ENCODE data around the gene ACVR1. TPM values are rescaled to one million over a fixed set of nuclear protein-coding genes. Genes with fewer than 3 reads are reported as not detected.

The ACVR1 gene
- total and polyA plus RNA-seq, 5 donors from 2014 or later, result 14.1 to 64.2 (median 19.4) TPM

DNA sequence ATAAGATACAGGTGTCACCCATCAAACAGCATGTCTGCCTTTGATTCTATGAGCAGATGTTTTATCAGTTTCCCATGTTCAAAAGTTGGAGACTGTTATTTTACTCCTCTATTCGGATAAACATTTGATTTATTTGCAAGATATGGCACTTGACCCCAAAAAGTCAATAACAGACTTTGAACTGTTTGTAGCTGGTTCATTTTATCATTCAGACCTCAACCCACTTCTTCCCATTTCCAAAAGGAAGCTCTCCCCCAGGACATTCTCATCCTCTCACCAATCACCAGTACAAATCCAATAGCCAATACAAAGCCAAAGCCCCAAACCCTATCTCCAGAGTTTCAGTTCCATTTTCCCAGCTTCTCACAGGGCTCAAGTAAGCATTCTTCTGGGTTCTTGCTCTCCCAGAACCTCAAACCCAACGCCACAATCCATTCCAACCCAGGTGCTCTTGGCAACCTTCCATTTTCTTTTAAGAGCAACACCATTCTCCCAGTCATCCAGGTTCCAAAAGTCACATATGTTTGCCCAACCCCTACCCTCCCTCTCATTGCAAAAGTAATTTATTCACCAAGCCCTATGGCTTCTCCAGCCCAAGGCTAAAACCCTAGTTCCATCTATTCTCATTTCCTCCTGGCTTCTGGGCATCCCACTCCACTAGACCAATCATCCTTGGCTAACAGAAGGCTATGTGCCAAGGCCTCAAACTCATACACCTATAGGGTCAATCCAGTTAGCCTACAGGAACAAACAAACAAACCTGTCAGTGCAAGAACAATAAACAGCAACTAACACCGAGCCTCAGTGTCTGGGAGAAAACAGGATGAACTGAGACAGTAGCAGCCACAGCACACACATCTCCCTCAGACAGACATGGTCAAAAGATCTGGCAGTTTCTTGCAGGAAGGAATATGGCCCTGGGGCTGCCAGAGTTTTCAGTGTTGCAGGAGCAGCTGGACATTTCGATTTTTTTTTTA lies 9.2 kb downstream of the ACVR1 start:
- Mint-ChIP-seq H3K9me3 (no peaks in the 10 kb centered on the region), H3K27me3 (no peaks in the 10 kb centered on the region), H3K4me3 (peak overlapping the region in 3 of 4 donors; percentile 15 to 71 (median 43)), H3K27ac (peak overlapping the region in 1 of 3 donors; percentile 57), H3K36me3 (peaks cover 5% of the 10 kb centered on the region), H3K4me1 (peaks cover 43 to 67% (median 58%) of the 10 kb centered on the region in 4 donors)
- no peak for DNase-seq
- no peak for ATAC-seq (ENCODE audit: low read depth in 2 of 2)
- Histone ChIP-seq H3K27me3 (ENCODE audit: control insufficient read depth, insufficient read depth, low read length) (no peaks in the 10 kb centered on the region), H3K9me3 (ENCODE audit: control insufficient read depth in 2 of 2, low read length in 2 of 2) (no peaks in the 10 kb centered on the region), H3K27ac (ENCODE audit: insufficient read depth, low read length, poor library complexity, severe bottlenecking) (no peak overlapping the region), H3K4me1 (ENCODE audit: control insufficient read depth, insufficient read depth, low read length, poor library complexity, severe bottlenecking) (peaks cover 12% of the 10 kb centered on the region), H3K36me3 (ENCODE audit: control insufficient read depth, insufficient read depth, low read length) (no peaks in the 10 kb centered on the region), H3K4me3 (ENCODE audit: low read depth, low read length) (no peak overlapping the region)

DNA sequence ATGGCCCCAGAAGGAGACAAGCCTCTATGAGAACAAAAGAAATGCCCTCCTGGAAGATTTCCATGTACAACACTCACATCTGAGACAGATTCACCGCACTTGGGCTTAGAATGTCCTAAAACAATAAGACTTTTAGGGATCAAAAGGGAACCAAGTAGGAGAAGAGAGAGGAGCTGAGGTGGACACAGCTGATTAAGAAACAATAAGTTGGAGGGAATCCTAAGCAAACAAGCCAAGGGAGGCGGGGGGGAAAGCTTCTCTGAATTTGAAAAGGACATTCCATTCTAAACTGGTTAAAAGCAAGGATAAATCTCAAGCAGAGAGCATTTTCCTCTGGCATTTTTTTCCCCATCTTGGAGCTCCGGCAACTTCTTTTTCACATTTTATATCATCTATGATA lies 9.9 kb downstream of the ACVR1 start:
- no peak for ATAC-seq (ENCODE audit: low read depth in 2 of 2)

GRCh38 chr2:157864857-157865430 lies 11.2 kb downstream of the ACVR1 start:
- no peak for ATAC-seq (ENCODE audit: low read depth in 2 of 2)
- H3K4me1 Mint-ChIP-seq, result peaks cover 33 to 56% (median 39%) of the 10 kb centered on the region in 4 donors

More for the DNA sequence above, 9.9 kb downstream of the ACVR1 start:
- peaks cover 41 to 62% (median 51%) of the 10 kb centered on the region in 4 donors for H3K4me1 Mint-ChIP-seq
- no peak for DNase-seq
- H3K27me3 Mint-ChIP-seq, result no peaks in the 10 kb centered on the region
- Histone ChIP-seq H3K36me3 (ENCODE audit: control insufficient read depth, insufficient read depth, low read length) (no peaks in the 10 kb centered on the region), H3K4me3 (ENCODE audit: low read depth, low read length) (no peak overlapping the region), H3K27me3 (ENCODE audit: control insufficient read depth, insufficient read depth, low read length) (no peaks in the 10 kb centered on the region), H3K27ac (ENCODE audit: insufficient read depth, low read length, poor library complexity, severe bottlenecking) (no peak overlapping the region), H3K9me3 (ENCODE audit: control insufficient read depth in 2 of 2, low read length in 2 of 2) (no peaks in the 10 kb centered on the region), H3K4me1 (ENCODE audit: control insufficient read depth, insufficient read depth, low read length, poor library complexity, severe bottlenecking) (peaks cover 12% of the 10 kb centered on the region)
- no peak overlapping the region for H3K4me3 Mint-ChIP-seq
- H3K9me3 Mint-ChIP-seq, result no peaks in the 10 kb centered on the region
- H3K27ac Mint-ChIP-seq, result peak overlapping the region in 1 of 3 donors; percentile 63
- peaks cover 5% of the 10 kb centered on the region for H3K36me3 Mint-ChIP-seq

GRCh38 chr2:157858846-157859245 lies 17.3 kb downstream of the ACVR1 start:
- Mint-ChIP-seq H3K36me3 (peaks cover 27% of the 10 kb centered on the region), H3K27me3 (no peaks in the 10 kb centered on the region), H3K9me3 (peaks cover 0 to 3% (median 0%) of the 10 kb centered on the region in 7 donors), H3K4me1 (peaks cover 5 to 32% (median 27%) of the 10 kb centered on the region in 4 donors), H3K27ac (peak overlapping the region in 1 of 3 donors; percentile 20), H3K4me3 (no peak overlapping the region)
- Histone ChIP-seq H3K27me3 (ENCODE audit: control insufficient read depth, insufficient read depth, low read length) (no peaks in the 10 kb centered on the region), H3K27ac (ENCODE audit: insufficient read depth, low read length, poor library complexity, severe bottlenecking) (no peak overlapping the region), H3K9me3 (ENCODE audit: control insufficient read depth in 2 of 2, low read length in 2 of 2) (no peaks in the 10 kb centered on the region), H3K4me3 (ENCODE audit: low read depth, low read length) (no peak overlapping the region), H3K36me3 (ENCODE audit: control insufficient read depth, insufficient read depth, low read length) (peaks cover 22% of the 10 kb centered on the region), H3K4me1 (ENCODE audit: control insufficient read depth, insufficient read depth, low read length, poor library complexity, severe bottlenecking) (no peaks in the 10 kb centered on the region)
- no peak for ATAC-seq (ENCODE audit: low read depth in 2 of 2)
- DNase-seq, result no peak

More at GRCh38 chr2:157864857-157865430, 11.2 kb downstream of the ACVR1 start:
- Mint-ChIP-seq H3K36me3 (peaks cover 5% of the 10 kb centered on the region), H3K27me3 (no peaks in the 10 kb centered on the region), H3K27ac (peak overlapping the region in 2 of 3 donors; percentile 48 to 60), H3K9me3 (no peaks in the 10 kb centered on the region), H3K4me3 (no peak overlapping the region)
- DNase-seq, result no peak
- Histone ChIP-seq H3K9me3 (ENCODE audit: control insufficient read depth in 2 of 2, low read length in 2 of 2) (no peaks in the 10 kb centered on the region), H3K27me3 (ENCODE audit: control insufficient read depth, insufficient read depth, low read length) (no peaks in the 10 kb centered on the region), H3K27ac (ENCODE audit: insufficient read depth, low read length, poor library complexity, severe bottlenecking) (no peak overlapping the region), H3K36me3 (ENCODE audit: control insufficient read depth, insufficient read depth, low read length) (peaks cover 1% of the 10 kb centered on the region), H3K4me3 (ENCODE audit: low read depth, low read length) (no peak overlapping the region), H3K4me1 (ENCODE audit: control insufficient read depth, insufficient read depth, low read length, poor library complexity, severe bottlenecking) (peaks cover 12% of the 10 kb centered on the region)

DNA sequence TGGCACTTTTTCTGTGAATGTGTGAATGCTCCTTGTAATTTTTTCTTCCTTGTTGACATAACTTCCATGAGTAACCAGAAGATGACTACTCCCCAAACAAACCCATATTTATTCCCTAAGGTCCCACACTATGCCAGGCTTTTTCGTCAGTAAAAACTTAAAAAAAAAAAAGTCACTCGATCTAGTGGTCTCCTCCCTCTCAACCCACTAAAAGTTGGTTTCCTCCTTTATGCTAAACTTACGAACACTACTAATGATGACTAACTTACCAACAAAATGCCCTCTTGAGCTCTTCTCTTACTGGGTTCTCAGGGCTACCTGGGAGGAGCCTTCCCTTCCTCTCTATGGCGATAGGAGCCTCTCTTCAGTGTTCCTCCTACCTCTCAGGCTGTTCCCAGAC lies 18.2 kb downstream of the ACVR1 start:
- Histone ChIP-seq H3K27me3 (ENCODE audit: control insufficient read depth, insufficient read depth, low read length) (no peaks in the 10 kb centered on the region), H3K4me1 (ENCODE audit: control insufficient read depth, insufficient read depth, low read length, poor library complexity, severe bottlenecking) (no peaks in the 10 kb centered on the region), H3K4me3 (ENCODE audit: low read depth, low read length) (no peak overlapping the region), H3K9me3 (ENCODE audit: control insufficient read depth in 2 of 2, low read length in 2 of 2) (no peaks in the 10 kb centered on the region), H3K27ac (ENCODE audit: insufficient read depth, low read length, poor library complexity, severe bottlenecking) (no peak overlapping the region), H3K36me3 (ENCODE audit: control insufficient read depth, insufficient read depth, low read length) (peaks cover 26% of the 10 kb centered on the region)
- peaks cover 0 to 3% (median 0%) of the 10 kb centered on the region in 7 donors for H3K9me3 Mint-ChIP-seq
- DNase-seq, result no peak
- ATAC-seq (ENCODE audit: low read depth in 2 of 2), result no peak
- peaks cover 30% of the 10 kb centered on the region for H3K36me3 Mint-ChIP-seq
- H3K4me1 Mint-ChIP-seq, result peaks cover 5 to 42% (median 36%) of the 10 kb centered on the region in 4 donors
- H3K27me3 Mint-ChIP-seq, result no peaks in the 10 kb centered on the region
- peak overlapping the region in 2 of 3 donors; percentile 25 to 73 for H3K27ac Mint-ChIP-seq
- H3K4me3 Mint-ChIP-seq, result no peak overlapping the region

GRCh38 chr2:157856187-157856515 lies 20.0 kb downstream of the ACVR1 start:
- Mint-ChIP-seq H3K4me1 (peaks cover 5 to 48% (median 36%) of the 10 kb centered on the region in 4 donors), H3K36me3 (peaks cover 32% of the 10 kb centered on the region), H3K27me3 (no peaks in the 10 kb centered on the region), H3K4me3 (peak overlapping the region in 1 of 4 donors; percentile 47), H3K27ac (peak overlapping the region; percentile 0 to 33 (median 0)), H3K9me3 (peaks cover 0 to 3% (median 0%) of the 10 kb centered on the region in 7 donors)
- Histone ChIP-seq H3K27ac (ENCODE audit: insufficient read depth, low read length, poor library complexity, severe bottlenecking) (no peak overlapping the region), H3K9me3 (ENCODE audit: control insufficient read depth in 2 of 2, low read length in 2 of 2) (no peaks in the 10 kb centered on the region), H3K4me3 (ENCODE audit: low read depth, low read length) (no peak overlapping the region), H3K36me3 (ENCODE audit: control insufficient read depth, insufficient read depth, low read length) (peaks cover 26% of the 10 kb centered on the region), H3K27me3 (ENCODE audit: control insufficient read depth, insufficient read depth, low read length) (no peaks in the 10 kb centered on the region), H3K4me1 (ENCODE audit: control insufficient read depth, insufficient read depth, low read length, poor library complexity, severe bottlenecking) (no peaks in the 10 kb centered on the region)
- ATAC-seq (ENCODE audit: low read depth in 2 of 2), result no peak
- DNase-seq, result no peak

GRCh38 chr2:157853820-157854219 lies 22.3 kb downstream of the ACVR1 start:
- Mint-ChIP-seq H3K27ac (peak overlapping the region in 2 of 3 donors; percentile 14 to 68), H3K36me3 (peaks cover 41% of the 10 kb centered on the region), H3K27me3 (no peaks in the 10 kb centered on the region), H3K4me1 (peaks cover 5 to 45% (median 38%) of the 10 kb centered on the region in 4 donors), H3K9me3 (peaks cover 0 to 1% (median 0%) of the 10 kb centered on the region in 7 donors), H3K4me3 (peak overlapping the region in 1 of 4 donors; percentile 82)
- H3K27me3 ChIP-seq (ENCODE audit: control insufficient read depth, insufficient read depth, low read length), result no peaks in the 10 kb centered on the region
- ATAC-seq (ENCODE audit: low read depth in 2 of 2) (no peak), DNase-seq (no peak)
- no peak overlapping the region for H3K27ac ChIP-seq (ENCODE audit: insufficient read depth, low read length, poor library complexity, severe bottlenecking)
- peaks cover 25% of the 10 kb centered on the region for H3K36me3 ChIP-seq (ENCODE audit: control insufficient read depth, insufficient read depth, low read length)
- H3K4me3 ChIP-seq (ENCODE audit: low read depth, low read length), result no peak overlapping the region
- H3K9me3 ChIP-seq (ENCODE audit: control insufficient read depth in 2 of 2, low read length in 2 of 2), result no peaks in the 10 kb centered on the region
- no peaks in the 10 kb centered on the region for H3K4me1 ChIP-seq (ENCODE audit: control insufficient read depth, insufficient read depth, low read length, poor library complexity, severe bottlenecking)

Data from CD4-positive, CD25-positive, alpha-beta regulatory T cell (primary cell).